Measurements from ENCODE around the gene TFF3.

The TFF3 gene

GRCh38 chr21:42319851-42320572 is 4.8 kb upstream of the TFF3 start:
- no peak for DNase-seq

GRCh38 chr21:42319376-42319775 is 4.2 kb upstream of the TFF3 start:
- DNase-seq: peak; percentile 8

- DNase-seq: no peak
Measured at GRCh38 chr21:42317826-42318746, 2.9 kb upstream of the TFF3 start.

GRCh38 chr21:42317341-42317741 is 2.1 kb upstream of the TFF3 start:
- no peak for DNase-seq

DNA sequence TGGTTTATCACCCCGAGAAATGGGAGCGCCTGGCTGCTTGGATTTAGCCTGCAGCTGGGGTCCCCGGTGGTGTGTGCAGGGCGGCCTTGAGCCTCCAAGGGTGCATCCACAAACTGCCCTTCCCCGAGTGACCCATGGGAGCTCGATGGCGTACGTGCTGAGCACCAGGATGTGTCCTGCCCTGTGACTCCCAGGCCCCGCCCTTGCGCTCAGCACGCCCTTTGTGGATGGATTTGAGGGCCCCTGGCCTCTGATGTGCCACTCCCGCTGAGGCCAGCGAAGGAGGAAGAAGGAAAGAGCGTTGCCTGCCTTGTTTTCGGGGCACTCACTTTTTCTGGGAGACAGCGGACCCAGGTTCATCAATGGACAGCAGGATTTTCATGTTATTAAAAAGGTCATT is 1.7 kb upstream of the TFF3 start:
- no peak for DNase-seq

- DNase-seq: no peak
Measured at GRCh38 chr21:42314616-42315295, 453 bp downstream of the TFF3 start.

DNA sequence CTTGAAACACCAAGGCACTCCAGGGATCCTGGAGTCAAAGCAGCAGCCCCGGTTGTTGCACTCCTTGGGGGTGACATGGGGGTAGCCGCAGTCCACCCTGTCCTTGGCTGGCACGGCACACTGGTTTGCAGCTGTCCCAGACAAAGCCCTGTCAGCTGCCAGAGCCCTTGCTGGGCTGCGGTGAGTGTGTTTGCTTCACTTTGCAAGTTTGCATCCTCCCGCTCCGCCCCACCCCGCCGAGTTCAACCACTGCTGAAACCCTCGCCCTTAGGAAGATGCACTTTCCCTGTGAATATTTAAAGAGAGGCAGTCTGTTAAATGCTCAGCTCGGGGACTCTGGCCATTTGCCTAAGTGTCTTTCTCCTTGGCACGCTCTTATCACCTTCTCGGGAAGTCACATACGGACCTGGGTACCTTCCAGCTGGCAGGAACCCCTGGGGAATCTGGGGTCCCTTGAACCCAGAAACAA is 1.7 kb downstream of the TFF3 start:
- DNase-seq: no peak

DNA sequence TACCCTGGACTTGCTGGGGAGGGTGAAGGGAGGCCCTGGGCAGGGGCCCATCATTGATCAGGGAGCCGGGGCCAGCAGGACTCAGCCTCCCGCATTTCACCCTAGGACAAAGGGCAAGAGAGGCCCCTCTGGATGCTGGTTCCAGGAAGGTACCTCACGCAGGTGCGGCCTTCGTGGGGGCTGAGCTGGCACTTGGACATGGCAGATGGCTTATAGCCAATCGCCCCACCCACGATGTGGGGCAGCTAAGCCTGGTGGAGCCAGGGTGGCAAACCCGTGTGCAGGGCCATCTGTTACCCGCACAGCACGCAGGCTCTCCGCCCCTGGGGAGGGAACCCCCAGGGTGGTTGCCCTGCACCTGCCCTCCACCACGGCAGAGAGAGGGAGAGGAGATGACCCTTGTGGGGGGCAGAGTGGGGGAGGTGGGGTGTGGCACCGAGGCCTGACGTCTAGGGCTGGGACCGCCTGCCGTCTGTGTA is 2.5 kb downstream of the TFF3 start:
- no peak for DNase-seq

DNA sequence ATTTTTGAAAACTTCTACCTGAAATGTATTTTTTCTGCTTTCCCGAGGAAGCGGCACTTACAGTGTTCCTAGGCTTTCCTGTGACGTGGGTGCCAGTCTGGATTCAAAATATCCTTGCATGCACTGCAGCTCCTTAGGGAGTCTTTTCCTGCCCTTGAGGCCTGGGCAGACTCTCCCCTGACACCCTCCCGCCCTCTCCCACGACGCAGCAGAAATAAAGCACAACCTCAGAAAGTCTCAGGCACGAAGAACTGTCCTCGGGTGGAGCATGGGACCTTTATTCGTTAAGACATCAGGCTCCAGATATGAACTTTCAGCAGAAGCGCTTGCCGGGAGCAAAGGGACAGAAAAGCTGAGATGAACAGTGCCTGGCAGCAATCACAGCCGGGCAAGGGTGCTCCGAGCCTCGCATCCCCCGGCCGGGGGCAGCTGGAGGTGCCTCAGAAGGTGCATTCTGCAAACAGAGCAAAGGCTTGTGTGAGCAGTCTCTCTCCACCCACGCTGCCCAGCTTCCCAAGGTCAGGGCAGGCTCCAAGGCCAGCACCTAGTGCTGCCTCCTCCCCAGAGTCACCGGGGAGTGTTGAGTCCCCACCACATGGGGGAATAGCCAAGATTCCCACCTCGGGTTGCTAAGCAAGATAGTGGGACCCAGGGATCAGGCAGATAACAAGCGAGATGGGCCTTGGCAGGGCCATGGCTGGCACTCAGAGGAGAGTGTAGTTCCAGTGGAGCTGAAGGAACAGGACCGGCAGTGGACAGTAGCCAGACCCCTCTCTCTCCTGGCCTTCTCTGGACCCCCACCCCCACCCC is 3.2 kb downstream of the TFF3 start:
- no peak for DNase-seq

DNA sequence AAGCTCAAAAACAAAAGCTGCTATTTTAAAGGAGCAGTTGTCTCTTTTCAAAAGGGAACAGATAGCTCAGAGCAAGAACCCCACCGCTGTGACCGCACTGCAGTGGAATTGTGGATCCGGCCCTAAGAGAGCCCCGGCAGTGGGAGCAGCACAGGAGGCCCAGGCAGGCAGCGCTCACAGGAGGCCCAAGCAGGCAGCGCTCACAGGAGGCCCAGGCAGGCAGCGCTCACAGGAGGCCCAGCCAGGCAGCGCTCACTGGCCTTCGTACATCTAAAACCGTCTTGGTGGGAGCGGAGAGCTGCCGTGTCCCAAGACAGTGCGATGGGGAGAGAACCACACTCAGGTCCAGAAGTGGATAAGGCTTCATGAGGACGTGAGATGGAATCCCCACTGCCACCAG is 4.0 kb downstream of the TFF3 start:
- DNase-seq: no peak

DNA sequence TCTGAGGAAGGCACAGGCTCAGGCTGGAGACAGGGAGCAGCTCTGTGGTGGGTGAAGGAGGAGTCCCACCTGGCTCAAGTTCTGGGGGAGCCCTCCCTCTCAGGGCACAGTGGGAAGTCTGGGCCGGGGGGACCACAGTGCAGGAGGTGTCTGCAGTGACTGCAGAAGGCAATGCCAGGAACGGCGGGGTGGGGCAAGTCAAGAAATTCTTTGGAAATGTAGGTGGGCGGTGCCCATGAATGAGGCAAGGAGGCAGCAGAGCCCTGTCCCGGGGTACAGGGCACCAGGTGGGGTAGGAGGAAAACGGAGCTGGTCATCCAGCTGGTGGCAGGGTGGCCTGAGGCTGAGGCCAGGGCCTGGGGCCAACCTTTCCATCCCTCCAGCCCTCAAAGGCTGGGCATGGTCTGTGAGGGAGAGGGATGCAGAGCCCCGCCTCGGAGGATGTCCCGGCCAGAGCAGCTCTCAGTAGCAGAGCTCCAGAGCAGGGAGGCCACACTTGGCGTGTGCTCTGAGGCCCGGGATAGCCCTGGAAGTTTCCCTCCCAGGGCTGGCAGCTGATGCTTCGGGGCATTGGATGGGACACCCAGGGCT is 4.7 kb downstream of the TFF3 start:
- no peak for DNase-seq

GRCh38 chr21:42309753-42310213 is 5.4 kb downstream of the TFF3 start:
- peak; percentile 65 for DNase-seq

GRCh38 chr21:42308914-42309752 is 6.1 kb downstream of the TFF3 start:
- DNase-seq: no peak

GRCh38 chr21:42308161-42308913 is 6.9 kb downstream of the TFF3 start:
- no peak for DNase-seq

DNA sequence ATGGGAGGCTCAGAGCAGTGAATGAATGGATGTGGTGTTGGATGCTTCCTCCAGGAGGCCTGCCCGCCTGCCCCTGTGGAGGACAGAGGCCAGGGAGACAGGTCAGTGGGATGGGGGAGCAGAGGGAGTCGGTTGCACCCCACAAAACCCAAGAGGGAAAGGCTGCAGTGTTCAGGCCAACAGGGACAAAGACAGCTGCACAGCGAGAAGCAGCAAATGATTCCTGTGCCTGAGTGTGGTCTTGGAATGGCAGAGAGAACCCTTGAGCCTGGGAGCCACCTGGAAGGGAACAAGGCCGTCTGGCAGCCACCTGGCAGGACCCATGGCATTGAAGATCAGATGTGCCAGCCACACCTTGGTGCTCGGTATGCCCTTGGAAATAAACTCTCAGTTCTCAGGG is 8.1 kb downstream of the TFF3 start:
- no peak for DNase-seq

DNA sequence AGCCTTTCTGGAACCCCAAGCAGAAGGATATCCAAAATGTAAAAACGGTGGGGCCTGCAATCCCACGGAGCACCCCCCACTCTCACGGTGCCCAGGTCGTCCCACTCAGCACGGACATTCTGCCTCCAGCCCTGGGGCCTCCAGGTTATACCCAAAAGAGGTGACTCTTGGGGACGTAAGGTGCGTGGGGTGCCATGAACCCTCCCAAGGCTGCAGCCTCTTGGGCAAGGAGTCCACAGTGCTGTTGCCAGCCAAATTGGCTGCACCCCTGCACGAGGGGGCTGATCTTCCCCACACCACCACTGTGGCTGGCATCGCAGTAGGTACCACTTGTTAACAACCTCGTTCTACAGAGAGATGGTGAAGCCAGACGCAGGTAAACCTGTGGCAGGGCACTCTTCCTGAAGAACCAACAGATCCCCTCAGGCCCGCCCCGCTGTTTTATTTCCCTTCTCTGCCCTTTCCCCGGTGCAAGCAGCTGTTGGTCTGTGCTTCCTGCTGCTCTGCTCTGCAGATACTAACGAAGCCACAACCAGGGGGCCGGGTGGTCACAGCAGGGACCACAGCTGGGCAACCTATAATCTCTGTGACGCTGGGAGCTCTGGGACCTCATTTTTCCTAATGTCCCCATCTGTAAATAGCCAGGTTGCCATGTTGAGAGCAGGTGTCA is 8.7 kb downstream of the TFF3 start:
- no peak for DNase-seq

DNA sequence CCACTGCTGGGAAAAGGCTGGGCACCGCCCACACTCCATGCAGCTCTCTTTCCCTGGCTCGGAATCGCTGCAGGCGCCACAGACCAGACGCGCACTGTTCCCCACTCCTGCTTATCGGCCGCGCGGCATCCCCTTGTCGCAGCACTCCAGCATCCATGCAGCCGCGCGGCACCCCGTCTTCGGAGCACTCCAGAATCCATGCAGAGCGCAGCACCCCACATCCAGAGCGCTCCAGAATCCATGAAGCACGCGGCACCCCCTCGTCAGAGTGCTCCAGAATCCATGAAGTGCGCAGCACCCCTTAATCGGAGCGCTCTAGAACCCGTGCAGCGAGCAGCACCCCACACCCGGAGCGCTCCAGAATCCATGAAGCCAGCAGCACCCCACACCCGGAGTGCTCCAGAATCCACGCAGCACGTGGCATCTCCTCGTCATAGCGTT is 9.5 kb downstream of the TFF3 start:
- DNase-seq: no peak

GRCh38 chr21:42304556-42305454 is 10.4 kb downstream of the TFF3 start:
- no peak for DNase-seq
